Spinal cord (tissue), 10 donors: ENCODE measurements around the gene METTL6. TPM values are rescaled to one million over a fixed set of nuclear protein-coding genes. Genes with fewer than 3 reads are reported as not detected.

Experiments
- DNase-seq, 6 donors: peaks; one replicate each; pipeline versions ENCODE4 v3.0.0 to v3.0.0-alpha.2; 2013 to 2015; ENCODE audit warnings: low spot score in 6 of 6, low read depth in 4 of 6
- H3K27ac ChIP-seq: one replicate; pipeline ENCODE4 v1.5.1; 2013; ENCODE audit warnings: low read depth, low read length, control low read depth
- H3K27me3 ChIP-seq: one replicate; pipeline ENCODE4 v1.6.1; 2013; ENCODE audit warnings: low read length; ENCODE audit not compliant: control insufficient read depth, insufficient read depth
- H3K36me3 ChIP-seq: one replicate; pipeline ENCODE4 v1.6.1; 2013; ENCODE audit warnings: low read length; ENCODE audit not compliant: control insufficient read depth, insufficient read depth
- H3K4me1 ChIP-seq: one replicate; pipeline ENCODE4 v1.6.1; 2013; ENCODE audit warnings: low read length; ENCODE audit not compliant: control insufficient read depth, insufficient read depth
- H3K4me3 ChIP-seq: one replicate; pipeline ENCODE4 v1.5.1; 2013; ENCODE audit warnings: low read depth, low read length, control low read depth
- H3K9me3 ChIP-seq: one replicate; pipeline ENCODE4 v1.6.1; 2013; ENCODE audit warnings: low read length; ENCODE audit not compliant: control insufficient read depth, insufficient read depth
- WGBS: methylation state at CpG from one replicate; pipeline ENCODE4 v1.1.5; 2013; ENCODE audit warnings: missing lambda C conversion rate; ENCODE audit not compliant: insufficient coverage; 5-methylcytosine and 5-hydroxymethylcytosine counted together
- long read RNA-seq, 4 donors: transcript quantifications; one replicate each; lab custom pipeline, GENCODE V29; 2026
- polyA plus RNA-seq, 2 donors: library from polyadenylated mRNA; unstranded; fragments of 120-200 nt; gene quantifications; one replicate each; pipeline ENCODE4 v1.2.1, GENCODE V29; 2013; ENCODE audit not compliant: insufficient read length in 2 of 2
- total RNA-seq, 2 donors: library from RNA; depleted of rRNA in 1 of 2; stranded (reverse); fragments of 120-200 nt in 1 of 2; fragments of >200 nt in 1 of 2; gene quantifications; one replicate each; pipeline versions ENCODE4 v1.2.3 to v1.2.4, GENCODE V29; 2013 to 2014
- donor health status: healthy.

METTL6 gene, protein sequence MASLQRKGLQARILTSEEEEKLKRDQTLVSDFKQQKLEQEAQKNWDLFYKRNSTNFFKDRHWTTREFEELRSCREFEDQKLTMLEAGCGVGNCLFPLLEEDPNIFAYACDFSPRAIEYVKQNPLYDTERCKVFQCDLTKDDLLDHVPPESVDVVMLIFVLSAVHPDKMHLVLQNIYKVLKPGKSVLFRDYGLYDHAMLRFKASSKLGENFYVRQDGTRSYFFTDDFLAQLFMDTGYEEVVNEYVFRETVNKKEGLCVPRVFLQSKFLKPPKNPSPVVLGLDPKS
- total RNA-seq = 10 to 100 TPM; 42.9 to 50.3 TPM
- polyA plus RNA-seq = 10 to 100 TPM; 30.0 to 33.8 TPM
- long read RNA-seq, donor 1, partial matches to known transcripts = 7 of 26 reads
- long read RNA-seq, donor 1, other reads (novel, unspliced or antisense) = 13 of 26 reads
- long read RNA-seq, donor 2, partial matches to known transcripts = 0 of 3 reads
- long read RNA-seq, donor 2, other reads (novel, unspliced or antisense) = 0 of 3 reads
- long read RNA-seq, donor 3, partial matches to known transcripts = 0 of 2 reads
- long read RNA-seq, donor 3, other reads (novel, unspliced or antisense) = 0 of 2 reads
- long read RNA-seq, donor 4, partial matches to known transcripts = 0 of 1 reads
- long read RNA-seq, donor 4, other reads (novel, unspliced or antisense) = 0 of 1 reads

DNA sequence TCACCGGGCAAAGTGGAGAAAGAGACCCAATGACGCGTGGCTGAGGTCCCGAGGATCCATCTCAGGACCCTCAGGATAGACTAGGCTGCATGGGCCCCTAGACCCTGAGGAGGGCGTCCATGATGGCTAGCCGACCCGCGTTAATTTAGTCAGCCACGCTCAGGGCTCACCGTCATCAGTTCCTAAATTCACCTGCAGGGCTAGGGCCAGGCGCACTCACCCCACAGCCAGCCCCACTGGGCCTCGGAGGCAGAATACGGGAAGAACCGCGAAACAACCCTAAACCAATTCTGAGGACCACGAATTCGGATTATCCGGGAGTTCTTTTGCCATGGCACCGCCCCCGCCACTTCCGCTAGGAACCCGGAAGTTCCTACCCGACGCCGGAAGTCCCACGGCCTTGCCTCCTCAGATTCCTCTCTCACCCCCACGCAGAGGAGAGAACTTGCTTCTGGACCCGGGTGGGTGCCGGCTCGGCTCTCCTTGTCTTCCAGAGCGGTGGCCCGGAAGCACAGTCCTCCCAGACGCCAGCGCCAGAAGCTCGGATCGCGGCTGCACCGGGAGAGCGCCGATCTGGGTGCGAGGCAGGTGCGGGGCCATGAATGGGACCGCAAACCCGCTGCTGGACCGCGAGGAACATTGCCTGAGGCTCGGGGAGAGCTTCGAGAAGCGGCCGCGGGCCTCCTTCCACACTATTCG, at the start of gene METTL6, which contains the start of gene EAF1:
TSS of gene METTL6 (minus strand) at position 363 of the 699 bp plus-strand sequence. CDS start 1,033 bp downstream, outside the sequence.
TSS of gene EAF1 (plus strand) at position 417 of the 699 bp plus-strand sequence. CDS start at position 599, 182 bp downstream.
- Histone ChIP-seq H3K36me3 (peaks cover 23% of the 10 kb centered on the region), H3K27ac (peak within 1 kb of the TSS; percentile 84), H3K27me3 (no peaks in the 10 kb centered on the region), H3K4me3 (peak within 1 kb of the TSS; percentile 95), H3K4me1 (peaks cover 3% of the 10 kb centered on the region), H3K9me3 (no peaks in the 10 kb centered on the region)
- WGBS = under 1% methylated on average over 52 of the region's 52 CpGs
- peak; percentile 63 to 95 (median 78) for DNase-seq

GRCh38 chr3:15476378-15476777, 49.0 kb upstream of the METTL6 start:
- DNase-seq = no peak
- Histone ChIP-seq H3K27ac (no peak overlapping the region), H3K4me3 (no peak overlapping the region)

GRCh38 chr3:15475161-15475560, 47.8 kb upstream of the METTL6 start:
- Histone ChIP-seq H3K27me3 (no peaks in the 10 kb centered on the region), H3K36me3 (no peaks in the 10 kb centered on the region), H3K4me1 (peaks cover 13% of the 10 kb centered on the region), H3K9me3 (no peaks in the 10 kb centered on the region), H3K4me3 (no peak overlapping the region), H3K27ac (no peak overlapping the region)
- no peak for DNase-seq
- WGBS = 82% methylated on average over 5 of the region's 5 CpGs

More at GRCh38 chr3:15476378-15476777, 49.0 kb upstream of the METTL6 start:
- no CpG with 5 or more reads among the region's 3 CpGs for WGBS
- Histone ChIP-seq H3K4me1 (peaks cover 13% of the 10 kb centered on the region), H3K27me3 (no peaks in the 10 kb centered on the region), H3K9me3 (no peaks in the 10 kb centered on the region), H3K36me3 (no peaks in the 10 kb centered on the region)

DNA sequence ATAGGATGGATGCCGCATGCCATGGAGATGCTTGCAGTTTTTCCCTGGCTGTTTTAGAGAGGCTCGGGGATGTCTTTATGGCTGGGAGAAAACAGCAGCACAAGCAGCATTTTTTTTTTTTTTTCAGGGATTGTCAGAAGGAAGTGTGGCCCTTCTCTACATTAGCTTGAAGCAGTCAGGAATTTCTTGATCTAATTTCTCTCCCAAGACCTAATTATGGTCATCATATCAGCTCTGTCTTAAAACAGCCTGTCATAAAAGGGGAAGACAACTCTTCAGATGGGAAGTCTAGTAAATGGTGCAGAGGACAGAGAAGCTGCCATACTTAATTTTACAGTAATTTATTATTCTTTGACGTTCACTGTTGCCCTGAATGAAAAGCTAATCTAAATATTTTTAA, 44.5 kb upstream of the METTL6 start:
- Histone ChIP-seq H3K27me3 (no peaks in the 10 kb centered on the region), H3K9me3 (no peaks in the 10 kb centered on the region), H3K4me1 (peaks cover 2% of the 10 kb centered on the region), H3K4me3 (no peak overlapping the region), H3K36me3 (no peaks in the 10 kb centered on the region), H3K27ac (no peak overlapping the region)
- no peak for DNase-seq
- 100% methylated on average over 1 of the region's 3 CpGs for WGBS

DNA sequence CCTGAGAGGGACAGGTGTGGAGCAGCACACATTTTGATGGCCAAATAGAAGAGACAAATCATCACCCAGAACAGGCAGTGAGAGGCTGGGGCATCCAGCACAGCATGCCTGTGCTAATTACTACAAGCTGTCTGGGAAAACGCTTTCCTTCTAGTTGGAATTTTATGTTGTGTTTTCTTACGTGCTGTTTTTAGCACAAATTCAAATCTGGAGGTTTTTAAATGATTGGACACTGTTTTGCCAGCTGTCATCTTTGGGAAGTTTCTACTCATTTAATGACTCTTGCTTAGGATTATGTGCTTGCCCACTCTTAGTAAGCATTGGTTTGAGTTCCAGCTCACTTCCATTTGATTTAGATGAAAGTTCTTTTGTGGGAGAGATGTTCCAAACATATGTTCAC, 43.5 kb upstream of the METTL6 start:
- Histone ChIP-seq H3K36me3 (peaks cover 3% of the 10 kb centered on the region), H3K4me1 (no peaks in the 10 kb centered on the region), H3K27me3 (no peaks in the 10 kb centered on the region), H3K9me3 (no peaks in the 10 kb centered on the region), H3K27ac (no peak overlapping the region), H3K4me3 (no peak overlapping the region)
- DNase-seq = no peak
- 80% methylated on average over 1 of the region's 2 CpGs for WGBS

DNA sequence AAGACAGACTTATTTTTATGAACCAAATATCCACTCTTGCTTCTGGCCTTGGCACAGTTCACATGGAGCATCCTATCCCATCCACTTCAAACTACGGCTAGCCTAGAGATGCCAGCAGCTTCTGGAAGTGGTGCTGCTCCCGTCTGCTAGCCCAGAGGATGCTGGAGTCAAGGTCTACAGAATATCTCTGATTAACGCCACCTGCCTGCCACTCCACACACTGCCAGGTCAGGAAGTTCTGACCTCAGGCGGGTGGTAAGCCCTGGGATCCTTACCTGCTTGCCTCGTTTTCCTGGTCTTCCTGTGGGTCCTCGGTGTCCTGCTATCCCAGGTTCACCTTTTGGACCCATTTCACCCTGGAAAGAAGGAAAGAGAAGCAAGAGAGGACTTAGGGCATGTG, 42.9 kb upstream of the METTL6 start:
- H3K36me3 ChIP-seq = peaks cover 3% of the 10 kb centered on the region
- WGBS = 94% methylated on average over 4 of the region's 6 CpGs
- DNase-seq = no peak
- no peak overlapping the region for H3K27ac ChIP-seq
- no peaks in the 10 kb centered on the region for H3K4me1 ChIP-seq
- no peak overlapping the region for H3K4me3 ChIP-seq
- no peaks in the 10 kb centered on the region for H3K27me3 ChIP-seq
- no peaks in the 10 kb centered on the region for H3K9me3 ChIP-seq

DNA sequence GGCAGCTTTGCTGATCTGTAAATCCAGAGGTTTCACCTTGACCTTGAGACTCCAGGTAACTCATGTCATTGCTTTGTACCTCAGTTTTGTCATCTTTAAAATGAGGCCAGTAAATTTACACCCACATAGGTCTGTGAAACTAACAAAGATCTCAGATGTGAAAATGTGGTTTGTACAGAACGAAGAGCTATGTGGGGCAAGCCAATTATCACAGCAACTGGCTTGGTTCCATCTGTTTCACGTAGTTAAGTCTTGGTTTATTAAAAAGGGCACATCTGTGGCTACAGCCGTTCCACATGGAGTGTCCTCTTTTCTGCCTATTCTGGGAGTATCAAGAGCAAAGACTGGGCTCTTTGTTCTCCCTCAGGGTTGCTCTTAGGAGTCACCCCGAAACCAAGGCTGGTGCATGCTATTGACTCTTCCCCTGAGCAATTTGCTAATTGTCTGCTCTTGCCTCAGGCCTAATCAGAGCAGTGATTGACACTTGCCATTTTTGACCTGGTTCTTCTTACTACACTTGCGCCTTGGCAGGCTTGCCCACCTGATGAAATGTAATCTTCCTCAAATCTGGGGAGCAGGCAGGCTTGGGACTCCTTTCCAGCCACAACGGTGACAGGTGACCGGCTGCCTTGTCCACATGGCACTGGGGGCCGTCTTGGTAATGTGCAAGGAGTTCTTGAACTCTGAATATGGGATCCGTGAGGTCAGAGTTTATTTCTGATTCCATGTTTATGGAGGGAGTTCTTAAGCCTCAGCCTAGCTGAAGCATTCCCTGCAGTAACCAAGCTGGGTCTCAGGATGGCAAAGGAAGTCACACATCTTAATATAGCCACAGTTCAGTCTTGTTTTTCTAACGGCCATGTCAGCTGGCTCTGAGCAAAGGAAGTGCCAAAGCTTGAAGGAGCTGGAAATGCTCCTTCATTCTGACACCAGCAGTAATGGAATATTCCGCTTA, 40.2 kb upstream of the METTL6 start:
- Histone ChIP-seq H3K36me3 (peaks cover 9% of the 10 kb centered on the region), H3K9me3 (no peaks in the 10 kb centered on the region), H3K4me3 (no peak overlapping the region), H3K27me3 (no peaks in the 10 kb centered on the region), H3K27ac (no peak overlapping the region), H3K4me1 (no peaks in the 10 kb centered on the region)
- peak in 1 of 6 donors; percentile 3 for DNase-seq
- 76% methylated on average over 10 of the region's 11 CpGs for WGBS

DNA sequence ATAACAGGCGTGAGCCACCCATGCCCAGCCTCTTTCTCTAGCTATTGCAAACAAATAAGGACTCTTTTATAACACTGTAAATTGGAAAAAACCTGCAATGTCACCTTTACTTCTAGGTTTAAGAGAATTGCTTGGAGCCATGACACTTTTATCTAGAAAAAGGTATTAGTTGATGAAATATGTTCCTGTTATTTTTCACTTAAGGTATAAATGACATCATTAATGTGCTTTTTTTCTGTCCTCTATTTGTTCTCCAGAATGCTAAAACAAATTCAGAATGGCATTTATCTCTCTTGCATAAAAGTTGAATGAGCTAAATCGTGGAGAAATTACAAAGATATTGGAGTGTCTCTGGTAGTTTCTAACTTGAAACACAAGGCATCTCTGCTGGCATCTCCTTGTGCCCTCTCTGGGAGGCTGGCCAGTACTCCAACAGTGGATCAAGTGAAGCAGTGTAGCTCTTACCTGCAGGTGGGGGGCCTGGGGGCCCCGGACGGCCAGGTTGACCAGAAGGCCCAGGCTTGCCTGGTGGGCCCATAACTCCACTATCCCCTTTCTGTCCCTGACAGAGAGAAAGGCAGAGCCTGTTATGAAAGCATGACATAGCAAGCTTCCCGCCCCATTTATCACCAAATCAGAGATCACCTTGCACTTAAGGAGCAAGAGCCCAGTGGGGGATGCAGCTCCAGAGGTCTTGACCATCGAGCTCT, 38.7 kb upstream of the METTL6 start:
- 90% methylated on average over 4 of the region's 6 CpGs for WGBS
- Histone ChIP-seq H3K36me3 (peaks cover 11% of the 10 kb centered on the region), H3K27me3 (no peaks in the 10 kb centered on the region), H3K9me3 (no peaks in the 10 kb centered on the region), H3K4me1 (no peaks in the 10 kb centered on the region), H3K4me3 (no peak overlapping the region), H3K27ac (no peak overlapping the region)
- DNase-seq = no peak
